Right atrium auricular region (tissue), 2 donors: ENCODE measurements around the gene PRR16. TPM values are rescaled to one million over a fixed set of nuclear protein-coding genes. Genes with fewer than 3 reads are reported as not detected.

ENCODE experiments used
- DNase-seq: peaks from one replicate; pipeline ENCODE4 v3.0.0-alpha.2; 2019; ENCODE audit warnings: low spot score
- H3K27ac ChIP-seq, 2 donors: fragments of 200-600 bp; sonication (generic); 1 replicate in 1 of 2; 2 replicates in 1 of 2; pipeline ENCODE4 v1.5.1; 2016 to 2019
- H3K27me3 ChIP-seq, 2 donors: fragments of 200-600 bp; sonication (generic); one replicate each; pipeline versions ENCODE4 v1.5.1 to v1.6.0; 2017 to 2019
- H3K36me3 ChIP-seq: fragments of 200-600 bp; sonication (generic); one replicate; pipeline ENCODE4 v1.5.1; 2016
- H3K4me1 ChIP-seq, 2 donors: fragments of 200-600 bp; sonication (generic); one replicate each; pipeline versions ENCODE4 v1.5.1 to v1.6.0; 2017 to 2019
- H3K4me3 ChIP-seq, 2 donors: fragments of 200-600 bp; sonication (generic); 1 replicate in 1 of 2; 2 replicates in 1 of 2; pipeline ENCODE4 v1.5.1; 2017 to 2019; ENCODE audit warnings: mild to moderate bottlenecking in 1 of 2, moderate library complexity in 1 of 2
- H3K9me3 ChIP-seq, 2 donors: fragments of 200-600 bp; sonication (generic); one replicate each; pipeline ENCODE4 v1.5.1; 2019
- total RNA-seq, 2 donors: library from RNA; depleted of rRNA; stranded (reverse); fragments of >200 nt; gene quantifications; one replicate each; pipeline ENCODE4 v1.1.0, GENCODE V29; 2016
- TF ChIP-seq, protein P1 (sequence below), 2 donors: fragments of 200-600 bp; sonication (generic); IDR thresholded peaks; one replicate each; pipeline ENCODE4 v1.5.1; 2019; ENCODE audit warnings: antibody characterized with exemption in 2 of 2

The PRR16 gene
- total RNA-seq, 2 donors from 2014 or later = 1.7 to 6.3 TPM

DNA sequence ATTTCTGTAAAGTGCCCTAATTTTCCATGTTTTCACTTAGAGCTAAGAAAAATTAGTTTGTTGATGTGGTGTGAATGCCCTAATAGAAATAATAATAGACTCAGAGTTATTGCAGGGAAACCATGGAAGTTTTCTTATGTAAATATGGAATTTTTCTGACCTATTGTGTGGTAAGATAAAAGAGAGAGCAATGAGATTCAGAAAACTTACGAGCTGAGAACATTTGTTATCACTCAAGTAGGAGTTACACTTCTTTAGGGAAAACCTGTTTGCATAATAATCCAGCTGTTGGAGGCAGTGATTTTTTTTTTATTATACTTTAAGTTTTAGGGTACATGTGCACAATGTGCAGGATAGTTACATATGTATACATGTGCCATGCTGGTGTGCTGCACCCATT lies 39.2 kb downstream of the PRR16 start:
- no peaks in the 10 kb centered on the region for H3K4me1 ChIP-seq
- no peak for DNase-seq
- H3K27me3 ChIP-seq = no peaks in the 10 kb centered on the region
- no peaks in the 10 kb centered on the region for H3K36me3 ChIP-seq
- TF ChIP-seq, protein P1, sequence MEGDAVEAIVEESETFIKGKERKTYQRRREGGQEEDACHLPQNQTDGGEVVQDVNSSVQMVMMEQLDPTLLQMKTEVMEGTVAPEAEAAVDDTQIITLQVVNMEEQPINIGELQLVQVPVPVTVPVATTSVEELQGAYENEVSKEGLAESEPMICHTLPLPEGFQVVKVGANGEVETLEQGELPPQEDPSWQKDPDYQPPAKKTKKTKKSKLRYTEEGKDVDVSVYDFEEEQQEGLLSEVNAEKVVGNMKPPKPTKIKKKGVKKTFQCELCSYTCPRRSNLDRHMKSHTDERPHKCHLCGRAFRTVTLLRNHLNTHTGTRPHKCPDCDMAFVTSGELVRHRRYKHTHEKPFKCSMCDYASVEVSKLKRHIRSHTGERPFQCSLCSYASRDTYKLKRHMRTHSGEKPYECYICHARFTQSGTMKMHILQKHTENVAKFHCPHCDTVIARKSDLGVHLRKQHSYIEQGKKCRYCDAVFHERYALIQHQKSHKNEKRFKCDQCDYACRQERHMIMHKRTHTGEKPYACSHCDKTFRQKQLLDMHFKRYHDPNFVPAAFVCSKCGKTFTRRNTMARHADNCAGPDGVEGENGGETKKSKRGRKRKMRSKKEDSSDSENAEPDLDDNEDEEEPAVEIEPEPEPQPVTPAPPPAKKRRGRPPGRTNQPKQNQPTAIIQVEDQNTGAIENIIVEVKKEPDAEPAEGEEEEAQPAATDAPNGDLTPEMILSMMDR (IDR thresholded peaks at IDR 0.05) = no peak
- no peak overlapping the region for H3K4me3 ChIP-seq
- no peaks in the 10 kb centered on the region for H3K9me3 ChIP-seq
- no peak overlapping the region for H3K27ac ChIP-seq

DNA sequence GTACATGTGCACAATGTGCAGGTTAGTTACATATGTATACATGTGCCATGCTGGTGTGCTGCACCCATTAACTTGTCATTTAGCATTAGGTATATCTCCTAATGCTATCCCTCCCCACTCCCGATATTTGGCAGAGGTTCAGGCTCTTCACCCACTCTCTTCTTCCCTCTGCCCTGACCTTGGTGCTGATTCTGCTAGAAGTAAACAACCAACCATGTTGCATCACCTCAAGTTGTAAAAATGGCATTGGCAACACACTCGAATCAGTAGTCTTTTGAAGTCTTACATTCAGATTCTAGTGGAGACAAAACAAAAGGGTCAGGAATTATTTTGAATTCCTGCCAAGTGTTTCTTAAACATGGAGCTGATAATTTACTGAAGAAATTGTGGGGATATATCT lies 40.0 kb downstream of the PRR16 start:
- Histone ChIP-seq H3K27ac (no peak overlapping the region), H3K36me3 (no peaks in the 10 kb centered on the region), H3K4me1 (no peaks in the 10 kb centered on the region), H3K4me3 (no peak overlapping the region), H3K9me3 (no peaks in the 10 kb centered on the region), H3K27me3 (no peaks in the 10 kb centered on the region)
- TF ChIP-seq, protein P1 (IDR thresholded peaks at IDR 0.05) = no peak
- no peak for DNase-seq

DNA sequence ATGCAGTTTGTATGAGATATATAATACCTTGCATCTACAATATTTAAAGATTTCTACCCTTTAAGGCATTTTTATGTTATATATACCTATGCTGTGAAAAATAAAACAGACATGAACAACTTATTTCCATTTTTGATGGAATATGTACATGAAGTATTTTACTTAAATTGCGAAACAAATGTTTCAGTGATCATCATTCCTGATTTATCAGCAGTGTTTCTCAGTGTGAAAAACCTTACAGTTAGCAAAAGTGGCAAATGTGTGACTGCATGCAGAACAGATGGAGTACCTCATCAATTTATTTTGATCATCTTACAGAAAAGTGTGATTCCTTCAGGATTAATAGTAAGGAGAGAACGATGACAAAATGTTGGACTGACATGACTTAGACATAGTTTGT lies 43.1 kb downstream of the PRR16 start:
- Histone ChIP-seq H3K36me3 (no peaks in the 10 kb centered on the region), H3K27ac (no peak overlapping the region), H3K4me1 (no peaks in the 10 kb centered on the region), H3K27me3 (no peaks in the 10 kb centered on the region), H3K4me3 (no peak overlapping the region), H3K9me3 (no peaks in the 10 kb centered on the region)
- DNase-seq = no peak
- TF ChIP-seq, protein P1 (IDR thresholded peaks at IDR 0.05) = no peak

DNA sequence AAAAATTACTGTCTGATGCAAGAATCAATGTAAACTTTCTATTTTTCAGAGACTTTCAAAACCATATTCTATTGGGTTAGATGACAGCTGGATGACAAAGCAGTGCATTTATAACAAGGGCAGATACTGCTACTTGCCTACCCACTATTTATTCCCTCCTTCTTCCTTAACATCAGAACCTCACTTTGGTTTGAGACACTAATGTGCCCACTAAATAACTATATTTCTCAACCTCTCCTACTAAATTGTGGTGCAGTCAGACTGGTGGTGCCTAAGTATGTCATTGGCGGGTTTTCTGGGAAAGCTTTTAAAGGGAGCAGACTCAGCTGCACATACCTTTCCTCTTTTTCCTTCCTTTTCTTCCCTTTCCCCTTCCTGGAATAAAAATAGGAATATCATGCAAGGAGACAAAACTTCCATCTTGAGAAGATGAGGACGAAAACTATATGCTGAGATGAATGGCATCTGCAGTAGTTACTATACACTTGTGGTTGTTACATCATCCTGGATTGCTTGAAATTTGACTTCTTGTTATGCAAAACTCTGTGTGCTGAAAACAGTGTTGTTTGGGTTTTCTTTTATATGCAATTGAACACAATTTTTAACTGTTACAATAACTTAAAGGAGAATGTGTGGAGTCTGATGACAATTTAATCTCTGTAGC lies 43.8 kb downstream of the PRR16 start:
- Histone ChIP-seq H3K4me3 (no peak overlapping the region), H3K27me3 (no peaks in the 10 kb centered on the region), H3K4me1 (no peaks in the 10 kb centered on the region), H3K36me3 (no peaks in the 10 kb centered on the region), H3K27ac (no peak overlapping the region), H3K9me3 (no peaks in the 10 kb centered on the region)
- no peak for DNase-seq
- TF ChIP-seq, protein P1 (IDR thresholded peaks at IDR 0.05) = no peak

DNA sequence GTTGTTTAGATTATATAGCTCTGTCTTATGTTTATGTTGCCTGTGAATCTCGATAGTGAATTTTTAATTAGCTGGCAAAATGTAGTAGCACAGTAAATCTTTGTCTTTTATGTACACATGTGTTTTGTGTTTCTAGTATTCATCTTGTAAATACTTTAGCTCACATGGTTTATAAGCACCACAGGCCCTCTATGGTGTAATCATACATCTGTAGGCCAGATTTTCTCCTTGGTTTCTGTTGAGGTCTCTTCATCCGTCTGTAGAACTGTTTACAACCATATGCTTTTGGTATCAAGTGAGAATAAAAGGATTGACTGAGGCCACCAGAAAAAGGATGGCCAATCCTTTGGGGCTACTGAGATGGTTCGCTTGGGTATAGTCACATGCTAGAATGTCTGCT lies 45.0 kb downstream of the PRR16 start:
- no peaks in the 10 kb centered on the region for H3K9me3 ChIP-seq
- no peak for DNase-seq
- H3K4me3 ChIP-seq = no peak overlapping the region
- H3K27me3 ChIP-seq = no peaks in the 10 kb centered on the region
- no peak overlapping the region for H3K27ac ChIP-seq
- no peaks in the 10 kb centered on the region for H3K4me1 ChIP-seq
- no peaks in the 10 kb centered on the region for H3K36me3 ChIP-seq
- TF ChIP-seq, protein P1 (IDR thresholded peaks at IDR 0.05) = no peak

DNA sequence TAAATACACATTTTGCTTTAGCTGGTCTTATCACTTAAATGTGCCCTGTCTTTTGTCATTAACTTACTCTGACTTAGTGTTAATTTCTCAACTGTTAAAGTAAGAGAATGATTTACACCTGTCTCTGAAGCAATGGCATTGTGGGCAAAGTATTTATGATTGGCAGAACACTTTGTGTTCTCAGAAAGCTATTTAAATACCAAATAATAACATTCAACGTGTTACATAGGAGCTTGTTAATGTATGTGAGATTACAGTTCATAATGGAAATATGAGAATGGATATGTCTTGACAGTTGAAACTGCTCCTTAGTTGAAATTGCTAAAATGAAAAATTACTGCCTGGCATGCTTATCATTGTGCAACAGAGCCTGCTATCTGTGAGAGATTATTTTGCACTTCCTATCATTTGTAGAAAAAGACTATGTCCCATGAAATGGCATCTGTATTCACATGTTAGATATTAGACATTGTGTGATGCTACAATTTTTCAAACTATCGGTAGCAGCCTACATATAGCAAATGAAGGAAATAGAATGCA lies 46.1 kb downstream of the PRR16 start:
- Histone ChIP-seq H3K4me1 (no peaks in the 10 kb centered on the region), H3K4me3 (no peak overlapping the region), H3K27me3 (no peaks in the 10 kb centered on the region), H3K9me3 (no peaks in the 10 kb centered on the region), H3K27ac (no peak overlapping the region), H3K36me3 (no peaks in the 10 kb centered on the region)
- no peak for DNase-seq
- TF ChIP-seq, protein P1 (IDR thresholded peaks at IDR 0.05) = no peak
